CD4-positive, alpha-beta memory T cell (primary cell): ENCODE results near the gene TRPT1. TPM values are rescaled to one million over a fixed set of nuclear protein-coding genes. Genes with fewer than 3 reads are reported as not detected.

Experiments used
- CTCF ChIA-PET: fragments of 350-600 bp; sonication (Branson Sonifier 250); formaldehyde crosslinking; loops from one replicate; lab custom pipeline; 2021; ENCODE audit warnings: inconsistent platforms; ENCODE audit not compliant: partially characterized antibody; lab: Charles Lee
- POLR2A ChIA-PET: fragments of 350-600 bp; sonication (Branson Sonifier 250); formaldehyde crosslinking; loops from one replicate; lab custom pipeline; 2021; ENCODE audit not compliant: partially characterized antibody; lab: Charles Lee
- DNase-seq, 5 donors: peaks; one replicate each; pipeline versions ENCODE4 v3.0.0 to v3.0.0-alpha.2; 2020 to 2022; ENCODE audit warnings: mixed read lengths in 1 of 5
- H3K27ac ChIP-seq: one replicate; pipeline ENCODE4 v1.7.0; 2013; ENCODE audit warnings: low read depth, low read length
- H3K27me3 ChIP-seq: 2 replicates; pipeline ENCODE4 v1.7.0; 2013; ENCODE audit warnings: mild to moderate bottlenecking, low read length, moderate library complexity; ENCODE audit not compliant: insufficient read depth
- H3K36me3 ChIP-seq: 2 replicates; pipeline ENCODE4 v1.7.0; 2013; ENCODE audit warnings: mild to moderate bottlenecking, low read length, moderate library complexity; ENCODE audit not compliant: insufficient read depth
- H3K4me1 ChIP-seq: 2 replicates; pipeline ENCODE4 v1.7.0; 2013; ENCODE audit warnings: mild to moderate bottlenecking, low read length, moderate library complexity; ENCODE audit not compliant: insufficient read depth
- H3K4me3 ChIP-seq, 2 donors: one replicate each; pipeline ENCODE4 v1.7.0; 2013; ENCODE audit warnings: low read length in 2 of 2, mild to moderate bottlenecking in 1 of 2
- H3K9me3 ChIP-seq, 2 donors: one replicate each; pipeline ENCODE4 v1.7.0; 2013; ENCODE audit warnings: low read length in 2 of 2, control low read depth in 1 of 2; ENCODE audit not compliant: control insufficient read depth in 1 of 2
- H3K27ac Mint-ChIP-seq, 7 donors: one replicate each; pipeline ENCODE4 v1.8.0; 2020 to 2021; ENCODE audit warnings: mixed read lengths in 7 of 7, mild to moderate bottlenecking in 6 of 7, inconsistent platforms in 3 of 7, moderate library complexity in 3 of 7
- H3K27me3 Mint-ChIP-seq, 2 donors: one replicate each; pipeline ENCODE4 v1.8.0; 2020 to 2021; ENCODE audit warnings: mixed read lengths in 2 of 2
- H3K36me3 Mint-ChIP-seq, 2 donors: one replicate each; pipeline ENCODE4 v1.8.0; 2020 to 2021; ENCODE audit warnings: mixed read lengths in 2 of 2, inconsistent platforms in 1 of 2, mild to moderate bottlenecking in 1 of 2
- H3K4me1 Mint-ChIP-seq, 4 donors: one replicate each; pipeline ENCODE4 v1.8.0; 2020 to 2021; ENCODE audit warnings: mixed read lengths in 4 of 4, mild to moderate bottlenecking in 1 of 4
- H3K4me3 Mint-ChIP-seq, 8 donors: one replicate each; pipeline ENCODE4 v1.8.0; 2020 to 2021; ENCODE audit warnings: mixed read lengths in 8 of 8, mild to moderate bottlenecking in 7 of 8, moderate library complexity in 6 of 8, inconsistent platforms in 3 of 8
- H3K9me3 Mint-ChIP-seq, 8 donors: one replicate each; pipeline ENCODE4 v1.8.0; 2020 to 2021; ENCODE audit warnings: mixed read lengths in 8 of 8, mild to moderate bottlenecking in 5 of 8, inconsistent platforms in 3 of 8, moderate library complexity in 1 of 8
- intact Hi-C: fragments of 100-400 bp; cut with micrococcal nuclease; formaldehyde crosslinking; loops from one replicate; pipeline ENCODE4 v1.15.1; 2023
- polyA plus RNA-seq, 2 donors: library from polyadenylated mRNA; unstranded; fragments of 300-500 nt; fragmentation: Illumina TruSeq; gene quantifications; one replicate each; pipeline ENCODE4 v1.2.3, GENCODE V29; 2021
- total RNA-seq, 2 experiments: library from RNA; stranded (reverse); gene quantifications; one replicate each; pipeline ENCODE4 v1.2.3, GENCODE V29; 2021

The TRPT1 gene
- total and polyA plus RNA-seq, 4 experiments from 2014 or later = 31.1 to 42.1 (median 36.4) TPM

DNA sequence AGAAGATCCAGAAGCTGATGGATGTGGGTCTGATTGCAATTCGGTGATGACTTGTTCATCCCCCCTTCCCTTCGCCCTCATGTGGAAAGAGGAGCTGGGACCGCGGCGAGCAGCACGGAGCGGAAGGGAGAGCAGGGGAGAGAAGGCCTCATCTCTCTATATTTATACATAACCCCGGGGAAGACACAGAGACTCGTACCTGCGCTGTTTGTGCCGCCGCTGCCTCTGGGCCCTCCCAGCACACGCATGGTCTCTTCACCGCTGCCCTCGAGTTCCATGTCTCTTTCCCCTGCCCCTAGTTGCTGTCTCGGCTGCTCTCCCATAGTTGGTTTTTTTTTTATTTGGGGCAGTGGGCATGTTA, 21.9 kb downstream of the TRPT1 start:
- H3K36me3 ChIP-seq = peaks cover 37% of the 10 kb centered on the region
- H3K36me3 Mint-ChIP-seq = peaks cover 27 to 66% of the 10 kb centered on the region in 2 donors
- H3K27ac ChIP-seq = no peak overlapping the region
- no peaks in the 10 kb centered on the region for H3K27me3 ChIP-seq
- ChIA-PET CTCF (interaction anchor here (0.6 to 9.7 kb wide), 28 partner anchors 9 to 258 kb away, joined by 3 to 367 read pairs (median 6); partner anchors contain the start of genes BAD, CATSPERZ, DNAJC4 and ESRRA), POLR2A (interaction anchor here (0.7 to 22.7 kb wide), 13 partner anchors 9 to 1363 kb away, joined by 3 to 937 read pairs (median 8); partner anchors contain the start of genes BAD, CATSPERZ, DNAJC4 and ESRRA)
- no peak for DNase-seq
- H3K27me3 Mint-ChIP-seq = no peaks in the 10 kb centered on the region
- H3K9me3 Mint-ChIP-seq = peaks cover 0 to 2% (median 0%) of the 10 kb centered on the region in 8 donors
- H3K4me1 Mint-ChIP-seq = peaks cover 14 to 60% (median 37%) of the 10 kb centered on the region in 4 donors
- H3K4me3 Mint-ChIP-seq = no peak overlapping the region
- no peaks in the 10 kb centered on the region for H3K9me3 ChIP-seq
- H3K4me3 ChIP-seq = no peak overlapping the region
- intact Hi-C loops = loop anchor here (1.0 kb wide), 6 partner anchors 19 to 127 kb away; partner anchors contain the start of genes NUDT22, PLCB3 and TRPT1
- H3K27ac Mint-ChIP-seq = peak overlapping the region in 5 of 7 donors; percentile 85 to 95 (median 94)
- H3K4me1 ChIP-seq = peaks cover 39% of the 10 kb centered on the region

DNA sequence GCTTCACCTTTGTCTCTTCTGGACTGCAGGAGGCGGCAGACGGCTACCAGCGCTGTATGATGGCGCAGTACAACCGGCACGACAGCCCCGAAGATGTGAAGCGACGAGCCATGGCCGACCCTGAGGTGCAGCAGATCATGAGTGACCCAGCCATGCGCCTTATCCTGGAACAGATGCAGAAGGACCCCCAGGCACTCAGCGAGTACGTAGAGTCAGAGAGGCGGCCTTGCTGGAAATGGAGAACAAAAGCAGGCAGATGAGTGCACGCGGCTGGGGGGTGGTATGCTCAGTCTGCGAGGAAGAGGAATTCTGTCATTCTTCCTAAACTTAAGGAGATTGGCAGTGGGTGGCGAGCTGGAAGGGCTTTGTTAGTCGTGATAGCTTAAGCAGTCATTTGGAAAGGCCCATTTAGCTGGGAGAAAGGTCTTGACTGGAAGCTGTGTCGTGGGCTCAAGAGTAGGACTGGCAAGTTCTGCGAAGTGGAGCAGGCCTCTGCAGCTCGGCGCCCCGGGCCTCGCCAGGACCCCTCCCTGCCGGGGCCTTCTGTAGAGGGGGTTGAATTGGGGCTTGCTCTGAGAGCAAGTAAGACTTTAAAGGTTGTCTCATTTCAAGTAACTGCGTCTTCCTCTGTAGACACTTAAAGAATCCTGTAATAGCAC, 22.4 kb downstream of the TRPT1 start:
- Mint-ChIP-seq H3K27me3 (no peaks in the 10 kb centered on the region), H3K36me3 (peaks cover 27 to 62% of the 10 kb centered on the region in 2 donors), H3K4me1 (peaks cover 13 to 55% (median 33%) of the 10 kb centered on the region in 4 donors), H3K9me3 (peaks cover 0 to 2% (median 0%) of the 10 kb centered on the region in 8 donors), H3K27ac (peak overlapping the region in 2 of 7 donors; percentile 46 to 58), H3K4me3 (no peak overlapping the region)
- no peak overlapping the region for H3K27ac ChIP-seq
- POLR2A ChIA-PET = interaction anchor here (1.1 to 22.7 kb wide), 6 partner anchors 17 to 114 kb away, joined by 3 to 937 read pairs (median 152); partner anchors contain the start of genes CATSPERZ, DNAJC4, ESRRA and FKBP2
- H3K36me3 ChIP-seq = peaks cover 40% of the 10 kb centered on the region
- no peaks in the 10 kb centered on the region for H3K27me3 ChIP-seq
- CTCF ChIA-PET = interaction anchor here (1.0 to 9.7 kb wide), 16 partner anchors 9 to 157 kb away, joined by 3 to 367 read pairs (median 26); partner anchors contain the start of genes BAD, CATSPERZ, DNAJC4 and ESRRA
- no peaks in the 10 kb centered on the region for H3K9me3 ChIP-seq
- H3K4me1 ChIP-seq = peaks cover 34% of the 10 kb centered on the region
- H3K4me3 ChIP-seq = no peak overlapping the region
- intact Hi-C loops = loop anchor here (1.0 kb wide), 6 partner anchors 18 to 128 kb away; partner anchors contain the start of genes NUDT22, PLCB3 and TRPT1
- DNase-seq = no peak

DNA sequence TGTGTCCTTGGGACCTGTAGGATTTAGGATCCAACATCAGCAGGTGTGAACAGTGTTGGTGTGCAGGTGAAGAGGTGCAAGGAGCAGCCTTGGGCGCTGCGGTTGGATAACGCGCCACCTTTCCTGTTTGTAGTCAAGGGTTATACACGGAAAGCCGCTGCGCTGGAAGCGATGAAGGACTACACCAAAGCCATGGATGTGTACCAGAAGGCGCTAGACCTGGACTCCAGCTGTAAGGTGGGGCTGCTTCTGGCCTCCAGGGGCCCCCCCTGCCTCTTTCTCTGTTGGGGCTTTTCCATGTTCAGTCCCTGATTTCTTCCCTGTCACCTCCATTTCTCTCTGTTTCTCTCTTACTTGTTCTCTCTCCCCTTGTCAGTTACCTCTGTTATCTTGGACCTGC, 23.0 kb downstream of the TRPT1 start:
- Mint-ChIP-seq H3K36me3 (peaks cover 27 to 61% of the 10 kb centered on the region in 2 donors), H3K4me1 (peaks cover 13 to 50% (median 30%) of the 10 kb centered on the region in 4 donors), H3K9me3 (peaks cover 0 to 2% (median 0%) of the 10 kb centered on the region in 8 donors), H3K27ac (peak overlapping the region in 3 of 7 donors; percentile 25 to 58 (median 34)), H3K27me3 (no peaks in the 10 kb centered on the region), H3K4me3 (no peak overlapping the region)
- ChIA-PET POLR2A (interaction anchor here (1.4 to 22.7 kb wide), 6 partner anchors 16 to 115 kb away, joined by 3 to 937 read pairs (median 152); partner anchors contain the start of genes CATSPERZ, DNAJC4, ESRRA and FKBP2), CTCF (interaction anchor here (3.4 to 9.7 kb wide), 8 partner anchors 8 to 129 kb away, joined by 25 to 367 read pairs (median 84); partner anchors contain the start of genes BAD, CATSPERZ, DNAJC4 and ESRRA)
- no peaks in the 10 kb centered on the region for H3K9me3 ChIP-seq
- H3K4me1 ChIP-seq = peaks cover 28% of the 10 kb centered on the region
- no peak overlapping the region for H3K4me3 ChIP-seq
- no peaks in the 10 kb centered on the region for H3K27me3 ChIP-seq
- peaks cover 45% of the 10 kb centered on the region for H3K36me3 ChIP-seq
- intact Hi-C loops = no loop called here
- H3K27ac ChIP-seq = no peak overlapping the region
- DNase-seq = no peak

GRCh38 chr11:64201543-64201942, 24.4 kb downstream of the TRPT1 start:
- Histone ChIP-seq H3K27me3 (no peaks in the 10 kb centered on the region), H3K4me1 (peaks cover 26% of the 10 kb centered on the region), H3K9me3 (no peaks in the 10 kb centered on the region), H3K27ac (no peak overlapping the region), H3K36me3 (peaks cover 60% of the 10 kb centered on the region), H3K4me3 (no peak overlapping the region)
- Mint-ChIP-seq H3K4me3 (no peak overlapping the region), H3K36me3 (peaks cover 38 to 62% of the 10 kb centered on the region in 2 donors), H3K27ac (peak overlapping the region in 1 of 7 donors; percentile 14), H3K27me3 (no peaks in the 10 kb centered on the region), H3K9me3 (no peaks in the 10 kb centered on the region), H3K4me1 (peaks cover 10 to 35% (median 25%) of the 10 kb centered on the region in 4 donors)
- CTCF ChIA-PET = interaction anchor here (1.4 to 1.6 kb wide), 2 partner anchors 49 to 100 kb away, joined by 6 to 12 read pairs; partner anchors contain the start of gene CATSPERZ
- intact Hi-C loops = no loop called here
- POLR2A ChIA-PET = interaction anchor here (1.0 to 22.7 kb wide), 5 partner anchors 14 to 103 kb away, joined by 3 to 937 read pairs (median 4); partner anchors contain the start of genes BAD, CATSPERZ, DNAJC4 and FKBP2
- DNase-seq = no peak

DNA sequence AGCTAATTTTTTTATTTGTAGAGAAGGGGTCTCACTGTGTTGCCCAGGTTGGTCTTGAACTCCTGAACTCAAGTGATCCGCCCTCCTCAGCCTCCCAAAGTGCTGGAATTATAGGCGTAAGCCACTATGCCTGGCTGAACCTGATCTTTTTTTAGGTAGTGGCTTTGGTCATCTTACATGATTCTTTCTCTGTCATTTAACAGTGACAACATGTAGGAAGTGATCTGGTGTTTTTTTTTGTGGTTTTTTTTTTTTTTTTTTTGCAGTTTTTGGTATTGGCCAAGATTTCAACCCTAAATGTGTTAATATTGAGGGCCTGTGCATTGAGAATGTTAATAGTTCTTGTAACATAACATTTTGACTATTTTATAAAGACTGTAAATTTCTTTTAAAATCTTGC, 27.5 kb downstream of the TRPT1 start:
- ChIA-PET POLR2A (interaction anchor here (4.1 to 22.7 kb wide), 2 partner anchors 12 to 35 kb away, joined by 19 to 937 read pairs; partner anchors contain the start of genes DNAJC4, FKBP2, NUDT22 and PLCB3), CTCF (interaction anchor here (1.5 kb wide), 1 partner anchor 102 kb away, joined by 3 read pairs; no protein-coding TSS in a partner anchor)
- H3K27ac ChIP-seq = no peak overlapping the region
- H3K27me3 ChIP-seq = no peaks in the 10 kb centered on the region
- H3K4me1 ChIP-seq = no peaks in the 10 kb centered on the region
- Mint-ChIP-seq H3K27ac (peak overlapping the region in 1 of 7 donors; percentile 6), H3K27me3 (no peaks in the 10 kb centered on the region), H3K9me3 (no peaks in the 10 kb centered on the region), H3K36me3 (peaks cover 49 to 75% of the 10 kb centered on the region in 2 donors), H3K4me3 (no peak overlapping the region), H3K4me1 (peaks cover 4 to 9% (median 7%) of the 10 kb centered on the region in 4 donors)
- DNase-seq = no peak
- no peak overlapping the region for H3K4me3 ChIP-seq
- intact Hi-C loops = no loop called here
- H3K9me3 ChIP-seq = no peaks in the 10 kb centered on the region
- peaks cover 80% of the 10 kb centered on the region for H3K36me3 ChIP-seq

- no peak overlapping the region for H3K4me3 ChIP-seq
- Mint-ChIP-seq H3K4me1 (peaks cover 6 to 18% (median 10%) of the 10 kb centered on the region in 4 donors), H3K27ac (peak overlapping the region in 2 of 7 donors; percentile 68 to 70), H3K36me3 (peaks cover 42 to 70% of the 10 kb centered on the region in 2 donors), H3K9me3 (no peaks in the 10 kb centered on the region), H3K4me3 (no peak overlapping the region), H3K27me3 (no peaks in the 10 kb centered on the region)
- no peaks in the 10 kb centered on the region for H3K9me3 ChIP-seq
- peaks cover 78% of the 10 kb centered on the region for H3K36me3 ChIP-seq
- no peaks in the 10 kb centered on the region for H3K27me3 ChIP-seq
- H3K27ac ChIP-seq = no peak overlapping the region
- CTCF ChIA-PET = interaction anchor here (1.0 to 4.7 kb wide), 4 partner anchors 8 to 108 kb away, joined by 4 to 27 read pairs (median 4); partner anchors contain the start of gene FERMT3
- peaks cover 5% of the 10 kb centered on the region for H3K4me1 ChIP-seq
- POLR2A ChIA-PET = interaction anchor here (1.9 to 4.1 kb wide), 2 partner anchors 10 kb away, joined by 7 to 19 read pairs; partner anchors contain the start of genes FERMT3 and STIP1
- intact Hi-C loops = no loop called here
- DNase-seq = no peak
Observed at GRCh38 chr11:64196626-64197025, 29.4 kb downstream of the TRPT1 start.
